HG03457 (cell line): ENCODE measurements around the gene SMIM17.
"Not testable (repeated sequence)": the region's sequence is repeated elsewhere in the genome, so short reads cannot be mapped to it uniquely, and the experiment has no call there.

ENCODE experiments used
- ATAC-seq: cut with Tn5 transposase; IDR thresholded peaks from one replicate; pipeline ENCODE4 v1.9.1; 2021; ENCODE audit warnings: moderate number of reproducible peaks; ENCODE audit not compliant: unreplicated experiment

The SMIM17 gene

GRCh38 chr19:56654151-56654550 lies 11.2 kb downstream of the SMIM17 start:
- no peak for ATAC-seq

- ATAC-seq = no peak
Measured at GRCh38 chr19:56660381-56661107, 17.6 kb downstream of the SMIM17 start.

- ATAC-seq = no peak
Measured at GRCh38 chr19:56661248-56661647, 18.3 kb downstream of the SMIM17 start.

GRCh38 chr19:56663931-56664500 lies 21.1 kb downstream of the SMIM17 start:
- no peak for ATAC-seq

- ATAC-seq = no peak
Measured at GRCh38 chr19:56664511-56664910, 21.6 kb downstream of the SMIM17 start.

- ATAC-seq = no peak
Measured at GRCh38 chr19:56667311-56667870, 24.4 kb downstream of the SMIM17 start.

GRCh38 chr19:56668676-56669075 lies 25.7 kb downstream of the SMIM17 start:
- no peak for ATAC-seq

- no peak for ATAC-seq
Measured at GRCh38 chr19:56670401-56670960, 27.5 kb downstream of the SMIM17 start.

- no peak for ATAC-seq
Measured at GRCh38 chr19:56670961-56671612, 28.1 kb downstream of the SMIM17 start.

GRCh38 chr19:56671613-56671994 lies 28.6 kb downstream of the SMIM17 start, which contains the start of gene ZNF835:
Gene ZNF835 (minus strand): TSS chr19:56671757. CDS start chr19:56665198, 6,559 bp downstream.
- ATAC-seq = no peak

GRCh38 chr19:56672610-56673009 lies 29.7 kb downstream of the SMIM17 start:
- not testable (repeated sequence) for ATAC-seq

GRCh38 chr19:56678205-56678604 lies 35.2 kb downstream of the SMIM17 start:
- no peak for ATAC-seq

- ATAC-seq = no peak
Measured at GRCh38 chr19:56681702-56682101, 38.7 kb downstream of the SMIM17 start.

- no peak for ATAC-seq
Measured at GRCh38 chr19:56683116-56683515, 40.2 kb downstream of the SMIM17 start.

GRCh38 chr19:56687031-56687430 lies 44.1 kb downstream of the SMIM17 start:
- ATAC-seq = no peak

GRCh38 chr19:56689198-56689597 lies 46.2 kb downstream of the SMIM17 start:
- no peak for ATAC-seq

GRCh38 chr19:56690670-56691069 lies 47.7 kb downstream of the SMIM17 start:
- ATAC-seq = no peak

- no peak for ATAC-seq
Measured at GRCh38 chr19:56692206-56692895, 49.4 kb downstream of the SMIM17 start.

- ATAC-seq = no peak
Measured at GRCh38 chr19:56699552-56699951, 56.6 kb downstream of the SMIM17 start.

GRCh38 chr19:56701895-56702294 lies 58.9 kb downstream of the SMIM17 start:
- no peak for ATAC-seq

GRCh38 chr19:56705939-56706338 lies 63.0 kb downstream of the SMIM17 start:
- no peak for ATAC-seq
